Measurements from ENCODE around the gene DCK. TPM values are rescaled to one million over a fixed set of nuclear protein-coding genes. Genes with fewer than 3 reads are reported as not detected.
A peak's percentile ranks its signal among the peaks of the same experiment; 100 is the strongest.
"Not testable (repeated sequence)": the region's sequence is repeated elsewhere in the genome, so short reads cannot be mapped to it uniquely, and the experiment has no call there.

DCK gene
- polyA plus RNA-seq, 1 experiment: 9.8 TPM

- CTCF ChIA-PET: interaction anchor here (0.5 to 1.3 kb wide), 11 partner anchors 14 to 665 kb away, joined by 3 to 17 read pairs (median 3); no protein-coding TSS in a partner anchor
- no peak overlapping the region for H3K27ac ChIP-seq (ENCODE audit: low read depth, low read length)
- peak; percentile 15; the same call in 1 of the 2 replicates for TF ChIP-seq CTCF (IDR thresholded peaks at IDR 0.05; ENCODE audit: low read depth, low read length)
- H3K9me3 ChIP-seq (ENCODE audit: control insufficient read depth, insufficient read depth, low read length): no peaks in the 10 kb centered on the region
- no peaks in the 10 kb centered on the region for H3K27me3 ChIP-seq (ENCODE audit: control insufficient read depth, insufficient read depth, low read length)
- DNase-seq (ENCODE audit: low read depth, low spot score): no peak
- H3K4me3 ChIP-seq (ENCODE audit: low read depth, low read length): no peak overlapping the region
- POLR2A ChIA-PET: no interaction called here
Observed at GRCh38 chr4:71050809-71051208, 57.4 kb downstream of the DCK start.

- DNase-seq (ENCODE audit: low read depth, low spot score): no peak
- Histone ChIP-seq H3K27me3 (ENCODE audit: control insufficient read depth, insufficient read depth, low read length) (no peaks in the 10 kb centered on the region), H3K4me3 (ENCODE audit: low read depth, low read length) (no peak overlapping the region), H3K27ac (ENCODE audit: low read depth, low read length) (no peak overlapping the region), H3K9me3 (ENCODE audit: control insufficient read depth, insufficient read depth, low read length) (no peaks in the 10 kb centered on the region)
- ChIA-PET CTCF (interaction anchor here (1.3 kb wide), 1 partner anchor 662 kb away, joined by 7 read pairs; no protein-coding TSS in a partner anchor), POLR2A (no interaction called here)
- TF ChIP-seq CTCF (IDR thresholded peaks at IDR 0.05; ENCODE audit: low read depth, low read length): no peak
Observed at GRCh38 chr4:71052034-71052433, 58.6 kb downstream of the DCK start.

GRCh38 chr4:71052716-71053115 lies 59.3 kb downstream of the DCK start:
- H3K27ac ChIP-seq (ENCODE audit: low read depth, low read length): no peak overlapping the region
- no peak overlapping the region for H3K4me3 ChIP-seq (ENCODE audit: low read depth, low read length)
- ChIA-PET CTCF (no interaction called here), POLR2A (no interaction called here)
- no peak for DNase-seq (ENCODE audit: low read depth, low spot score)
- no peaks in the 10 kb centered on the region for H3K27me3 ChIP-seq (ENCODE audit: control insufficient read depth, insufficient read depth, low read length)
- no peak for TF ChIP-seq CTCF (IDR thresholded peaks at IDR 0.05; ENCODE audit: low read depth, low read length)
- no peaks in the 10 kb centered on the region for H3K9me3 ChIP-seq (ENCODE audit: control insufficient read depth, insufficient read depth, low read length)

- CTCF ChIA-PET; H3K4me3 ChIP-seq (ENCODE audit: low read depth, low read length); POLR2A ChIA-PET; H3K27ac ChIP-seq (ENCODE audit: low read depth, low read length); DNase-seq (ENCODE audit: low read depth, low spot score); H3K27me3 ChIP-seq (ENCODE audit: control insufficient read depth, insufficient read depth, low read length); H3K9me3 ChIP-seq (ENCODE audit: control insufficient read depth, insufficient read depth, low read length): not testable (repeated sequence)
Observed at GRCh38 chr4:71053613-71054012, 60.2 kb downstream of the DCK start.

- H3K9me3 ChIP-seq (ENCODE audit: control insufficient read depth, insufficient read depth, low read length); H3K27me3 ChIP-seq (ENCODE audit: control insufficient read depth, insufficient read depth, low read length); H3K27ac ChIP-seq (ENCODE audit: low read depth, low read length); POLR2A ChIA-PET; CTCF ChIA-PET; DNase-seq (ENCODE audit: low read depth, low spot score); H3K4me3 ChIP-seq (ENCODE audit: low read depth, low read length): not testable (repeated sequence)
Observed at GRCh38 chr4:71059573-71059972, 66.1 kb downstream of the DCK start.

- no peak overlapping the region for H3K27ac ChIP-seq (ENCODE audit: low read depth, low read length)
- no peak overlapping the region for H3K4me3 ChIP-seq (ENCODE audit: low read depth, low read length)
- ChIA-PET POLR2A (no interaction called here), CTCF (no interaction called here)
- H3K9me3 ChIP-seq (ENCODE audit: control insufficient read depth, insufficient read depth, low read length): no peaks in the 10 kb centered on the region
- TF ChIP-seq CTCF (IDR thresholded peaks at IDR 0.05; ENCODE audit: low read depth, low read length): no peak
- H3K27me3 ChIP-seq (ENCODE audit: control insufficient read depth, insufficient read depth, low read length): no peaks in the 10 kb centered on the region
- no peak for DNase-seq (ENCODE audit: low read depth, low spot score)
Observed at GRCh38 chr4:71062436-71062835, 69.0 kb downstream of the DCK start.

All from AG04450 (cell line).